Right atrium auricular region (tissue), 2 donors: ENCODE measurements around the gene ARHGEF12. TPM values are rescaled to one million over a fixed set of nuclear protein-coding genes. Genes with fewer than 3 reads are reported as not detected.

Experiments used
- DNase-seq: peaks from one replicate; pipeline ENCODE4 v3.0.0-alpha.2; 2019; ENCODE audit warnings: low spot score
- H3K27ac ChIP-seq, 2 donors: fragments of 200-600 bp; sonication (generic); 1 replicate in 1 of 2; 2 replicates in 1 of 2; pipeline ENCODE4 v1.5.1; 2016 to 2019
- H3K27me3 ChIP-seq, 2 donors: fragments of 200-600 bp; sonication (generic); one replicate each; pipeline versions ENCODE4 v1.5.1 to v1.6.0; 2017 to 2019
- H3K36me3 ChIP-seq: fragments of 200-600 bp; sonication (generic); one replicate; pipeline ENCODE4 v1.5.1; 2016
- H3K4me1 ChIP-seq, 2 donors: fragments of 200-600 bp; sonication (generic); one replicate each; pipeline versions ENCODE4 v1.5.1 to v1.6.0; 2017 to 2019
- H3K4me3 ChIP-seq, 2 donors: fragments of 200-600 bp; sonication (generic); 1 replicate in 1 of 2; 2 replicates in 1 of 2; pipeline ENCODE4 v1.5.1; 2017 to 2019; ENCODE audit warnings: mild to moderate bottlenecking in 1 of 2, moderate library complexity in 1 of 2
- H3K9me3 ChIP-seq, 2 donors: fragments of 200-600 bp; sonication (generic); one replicate each; pipeline ENCODE4 v1.5.1; 2019
- CTCF ChIP-seq, 2 donors: fragments of 200-600 bp; sonication (generic); IDR thresholded peaks; one replicate each; pipeline ENCODE4 v1.5.1; 2019; ENCODE audit warnings: antibody characterized with exemption in 2 of 2
- total RNA-seq, 2 donors: library from RNA; depleted of rRNA; stranded (reverse); fragments of >200 nt; gene quantifications; one replicate each; pipeline ENCODE4 v1.1.0, GENCODE V29; 2016

Gene ARHGEF12
- total RNA-seq, 2 donors from 2014 or later = 84.0 to 87.2 TPM

GRCh38 chr11:120334332-120334731 is 1.9 kb upstream of the ARHGEF12 start:
- Histone ChIP-seq H3K4me1 (peaks cover 0 to 58% of the 10 kb centered on the region in 2 donors), H3K9me3 (no peaks in the 10 kb centered on the region), H3K27ac (peak overlapping the region; percentile 60 to 100), H3K27me3 (no peaks in the 10 kb centered on the region), H3K4me3 (no peak overlapping the region), H3K36me3 (peaks cover 15% of the 10 kb centered on the region)
- no peak for DNase-seq
- TF ChIP-seq CTCF (IDR thresholded peaks at IDR 0.05) = no peak

- TF ChIP-seq CTCF (IDR thresholded peaks at IDR 0.05) = peak; percentile 66 to 73
- peaks cover 10% of the 10 kb centered on the region for H3K36me3 ChIP-seq
- H3K4me3 ChIP-seq = peak overlapping the region; percentile 69 to 93
- no peaks in the 10 kb centered on the region for H3K9me3 ChIP-seq
- DNase-seq = peak; percentile 77
- H3K27ac ChIP-seq = peak overlapping the region; percentile 97 to 100
- H3K27me3 ChIP-seq = no peaks in the 10 kb centered on the region
- H3K4me1 ChIP-seq = peaks cover 0 to 65% of the 10 kb centered on the region in 2 donors
Measured at GRCh38 chr11:120334894-120335462, 1.2 kb upstream of the ARHGEF12 start.

- TF ChIP-seq CTCF (IDR thresholded peaks at IDR 0.05) = peak in 1 of 2 donors; percentile 11
- peaks cover 0 to 70% of the 10 kb centered on the region in 2 donors for H3K4me1 ChIP-seq
Measured at GRCh38 chr11:120335556-120335907, 681 bp upstream of the ARHGEF12 start.

GRCh38 chr11:120336641-120337354 is 585 bp downstream of the ARHGEF12 start:
- no peaks in the 10 kb centered on the region for H3K36me3 ChIP-seq
- H3K27me3 ChIP-seq = no peaks in the 10 kb centered on the region
- peak; percentile 61 for DNase-seq
- peaks cover 0 to 72% of the 10 kb centered on the region in 2 donors for H3K4me1 ChIP-seq
- no peaks in the 10 kb centered on the region for H3K9me3 ChIP-seq
- no peak for TF ChIP-seq CTCF (IDR thresholded peaks at IDR 0.05)
- H3K27ac ChIP-seq = peak overlapping the region; percentile 97 to 100
- peak overlapping the region; percentile 93 to 97 for H3K4me3 ChIP-seq

More at GRCh38 chr11:120335556-120335907, 681 bp upstream of the ARHGEF12 start:
- Histone ChIP-seq H3K9me3 (no peaks in the 10 kb centered on the region), H3K4me3 (peak overlapping the region; percentile 69 to 93), H3K27ac (peak overlapping the region; percentile 97 to 100), H3K36me3 (peaks cover 5% of the 10 kb centered on the region), H3K27me3 (no peaks in the 10 kb centered on the region)
- DNase-seq = no peak

GRCh38 chr11:120337355-120338106 is 1.3 kb downstream of the ARHGEF12 start:
- peak overlapping the region; percentile 97 to 100 for H3K27ac ChIP-seq
- TF ChIP-seq CTCF (IDR thresholded peaks at IDR 0.05) = no peak
- no peak for DNase-seq
- peaks cover 0 to 71% of the 10 kb centered on the region in 2 donors for H3K4me1 ChIP-seq
- H3K27me3 ChIP-seq = no peaks in the 10 kb centered on the region
- H3K9me3 ChIP-seq = no peaks in the 10 kb centered on the region
- H3K4me3 ChIP-seq = peak overlapping the region; percentile 93 to 97
- no peaks in the 10 kb centered on the region for H3K36me3 ChIP-seq
